Stimulated activated CD8-positive, alpha-beta memory T cell treated with anti-CD3 and anti-CD28 coated beads, Interleukin-4, amount 100 ng/mL, for 48 hours (primary cell): ENCODE measurements around the gene PDCD1.

ENCODE experiments used
- DNase-seq: peaks from one replicate; pipeline ENCODE4 v3.0.0-alpha.2; 2020

Gene PDCD1

GRCh38 chr2:241863536-241863954 lies 4.9 kb upstream of the PDCD1 start:
- DNase-seq: peak; percentile 82

GRCh38 chr2:241862775-241863535 lies 4.3 kb upstream of the PDCD1 start:
- no peak for DNase-seq

- DNase-seq: no peak
Measured at GRCh38 chr2:241862093-241862492, 3.4 kb upstream of the PDCD1 start.

GRCh38 chr2:241861264-241861663 lies 2.6 kb upstream of the PDCD1 start:
- no peak for DNase-seq

GRCh38 chr2:241860184-241861078 lies 1.7 kb upstream of the PDCD1 start:
- no peak for DNase-seq

GRCh38 chr2:241859436-241860183 lies 916 bp upstream of the PDCD1 start:
- peak; percentile 81 for DNase-seq

GRCh38 chr2:241859017-241859435 lies 332 bp upstream of the PDCD1 start:
- no peak for DNase-seq

GRCh38 chr2:241857572-241858121 lies 1.0 kb downstream of the PDCD1 start:
- no peak for DNase-seq

- no peak for DNase-seq
Measured at GRCh38 chr2:241857041-241857541, 1.6 kb downstream of the PDCD1 start.

GRCh38 chr2:241855888-241856422 lies 2.7 kb downstream of the PDCD1 start:
- DNase-seq: no peak

GRCh38 chr2:241855245-241855887 lies 3.3 kb downstream of the PDCD1 start:
- no peak for DNase-seq

GRCh38 chr2:241854342-241855244 lies 4.1 kb downstream of the PDCD1 start:
- no peak for DNase-seq

GRCh38 chr2:241853651-241854341 lies 4.9 kb downstream of the PDCD1 start:
- no peak for DNase-seq

- DNase-seq: no peak
Measured at GRCh38 chr2:241852981-241853631, 5.6 kb downstream of the PDCD1 start.

GRCh38 chr2:241852116-241852980 lies 6.3 kb downstream of the PDCD1 start:
- DNase-seq: no peak

- no peak for DNase-seq
Measured at GRCh38 chr2:241851325-241852115, 7.2 kb downstream of the PDCD1 start.

- no peak for DNase-seq
Measured at GRCh38 chr2:241850544-241851324, 8.0 kb downstream of the PDCD1 start.
